GM18858 (cell line): ENCODE measurements around the gene SEZ6L2.
"Not testable (repeated sequence)": the region's sequence is repeated elsewhere in the genome, so short reads cannot be mapped to it uniquely, and the experiment has no call there.

ENCODE experiments used
- ATAC-seq: cut with Tn5 transposase; IDR thresholded peaks from one replicate; pipeline ENCODE4 v1.9.1; 2021; ENCODE audit not compliant: unreplicated experiment

SEZ6L2 gene

GRCh38 chr16:29858149-29858849 is 41.1 kb downstream of the SEZ6L2 start:
- no peak for ATAC-seq

- ATAC-seq: no peak
Measured at GRCh38 chr16:29857133-29857760, 42.1 kb downstream of the SEZ6L2 start.

- ATAC-seq: no peak
Measured at GRCh38 chr16:29854520-29855100, 44.7 kb downstream of the SEZ6L2 start.

GRCh38 chr16:29852654-29853053 is 46.7 kb downstream of the SEZ6L2 start:
- ATAC-seq: no peak

- ATAC-seq: no peak
Measured at GRCh38 chr16:29850998-29851397, 48.4 kb downstream of the SEZ6L2 start.

- ATAC-seq: no peak
Measured at GRCh38 chr16:29849505-29849904, 49.8 kb downstream of the SEZ6L2 start.

- no peak for ATAC-seq
Measured at GRCh38 chr16:29848420-29849297, 50.7 kb downstream of the SEZ6L2 start.

- no peak for ATAC-seq
Measured at GRCh38 chr16:29845656-29846055, 53.7 kb downstream of the SEZ6L2 start.

- ATAC-seq: no peak
Measured at GRCh38 chr16:29844575-29845331, 54.6 kb downstream of the SEZ6L2 start.

- no peak for ATAC-seq
Measured at GRCh38 chr16:29843931-29844330, 55.4 kb downstream of the SEZ6L2 start.

GRCh38 chr16:29842732-29843346 is 56.5 kb downstream of the SEZ6L2 start:
- ATAC-seq: no peak

- no peak for ATAC-seq
Measured at GRCh38 chr16:29841631-29842030, 57.7 kb downstream of the SEZ6L2 start.

- no peak for ATAC-seq
Measured at GRCh38 chr16:29840240-29840639, 59.1 kb downstream of the SEZ6L2 start.

GRCh38 chr16:29839822-29840221 is 59.5 kb downstream of the SEZ6L2 start:
- ATAC-seq: no peak

- ATAC-seq: no peak
Measured at GRCh38 chr16:29837841-29838240, 61.5 kb downstream of the SEZ6L2 start.

GRCh38 chr16:29836623-29837022 is 62.7 kb downstream of the SEZ6L2 start:
- ATAC-seq: no peak

GRCh38 chr16:29835926-29836325 is 63.4 kb downstream of the SEZ6L2 start:
- no peak for ATAC-seq

- no peak for ATAC-seq
Measured at GRCh38 chr16:29834079-29834478, 65.3 kb downstream of the SEZ6L2 start.

GRCh38 chr16:29833219-29833618 is 66.1 kb downstream of the SEZ6L2 start:
- ATAC-seq: not testable (repeated sequence)

GRCh38 chr16:29831490-29831889 is 67.9 kb downstream of the SEZ6L2 start:
- ATAC-seq: no peak
